Measurements from ENCODE around the gene ZNG1C. TPM values are rescaled to one million over a fixed set of nuclear protein-coding genes. Genes with fewer than 3 reads are reported as not detected.
"Not testable (repeated sequence)": the region's sequence is repeated elsewhere in the genome, so short reads cannot be mapped to it uniquely, and the experiment has no call there.

The ZNG1C gene
- total RNA-seq, 1 experiment from 2014 or later = 50.9 TPM

GRCh38 chr9:68342265-68343025 lies 100.7 kb downstream of the ZNG1C start:
- not testable (repeated sequence) for DNase-seq (ENCODE audit: extremely low read depth, low read depth)

GRCh38 chr9:68343242-68343641 lies 101.5 kb downstream of the ZNG1C start:
- not testable (repeated sequence) for DNase-seq (ENCODE audit: extremely low read depth, low read depth)

GRCh38 chr9:68343992-68344391 lies 102.2 kb downstream of the ZNG1C start:
- DNase-seq (ENCODE audit: extremely low read depth, low read depth) = not testable (repeated sequence)

Other genes with a start within 250 kb of the ZNG1C start
- gene FOXD4L3, start 60.9 kb downstream of the ZNG1C start, total RNA-seq (2014; rRNA removed; shearing (Covaris generic)) = not detected in 2 replicates
- gene PGM5, start 114.6 kb downstream of the ZNG1C start, total RNA-seq (2014; rRNA removed; shearing (Covaris generic)) = 0.07 TPM in 1 of 2 replicates, not detected in the other

Data from NCI-H460 (cell line).